SK-N-SH treated with all-trans-retinoic acid at 6 μM for 48 hours (cell line): Measurements from ENCODE around the gene GLP2R.

Experiments used
- BACH2 ChIP-seq: fragments of 250-450 bp; sonication (Bioruptor Pico); IDR thresholded peaks from 2 replicates; pipeline ENCODE4 v1.9.0; 2021; ENCODE audit warnings: mild to moderate bottlenecking, borderline replicate concordance
- ESRRG ChIP-seq: fragments of 250-450 bp; sonication (Bioruptor Pico); IDR thresholded peaks from 2 replicates; pipeline ENCODE4 v1.6.1; 2021; ENCODE audit warnings: mild to moderate bottlenecking
- GLIS3 ChIP-seq: fragments of 250-450 bp; sonication (Bioruptor Pico); IDR thresholded peaks from 2 replicates; pipeline ENCODE4 v1.5.0; 2020; ENCODE audit warnings: mild to moderate bottlenecking, moderate library complexity
- PPARA ChIP-seq: fragments of 250-450 bp; sonication (Bioruptor Pico); IDR thresholded peaks from 2 replicates; pipeline ENCODE4 v1.5.0; 2020; ENCODE audit warnings: mild to moderate bottlenecking, borderline replicate concordance
- RARB ChIP-seq: fragments of 250-450 bp; sonication (Bioruptor Pico); IDR thresholded peaks from 2 replicates; pipeline ENCODE4 v1.8.0; 2021; ENCODE audit warnings: mild to moderate bottlenecking, moderate library complexity
- ZFP3 ChIP-seq: fragments of 250-450 bp; sonication (Bioruptor Pico); IDR thresholded peaks from 2 replicates; pipeline ENCODE4 v1.5.0; 2020; ENCODE audit warnings: mild to moderate bottlenecking, moderate library complexity
- ZNF70 ChIP-seq: fragments of 450-650 bp; formaldehyde crosslinking; IDR thresholded peaks from 2 replicates; pipeline ENCODE4 v1.5.0; 2020; ENCODE audit warnings: mild to moderate bottlenecking, moderate library complexity
- TF ChIP-seq, protein P1 (sequence below): fragments of 250-450 bp; sonication (Bioruptor Pico); IDR thresholded peaks from 2 replicates; pipeline ENCODE4 v1.8.0; 2020; ENCODE audit warnings: mild to moderate bottlenecking, moderate library complexity, borderline replicate concordance

GRCh38 chr17:9845306-9845705 is 19.6 kb downstream of the GLP2R start:
- TF ChIP-seq, protein P1, sequence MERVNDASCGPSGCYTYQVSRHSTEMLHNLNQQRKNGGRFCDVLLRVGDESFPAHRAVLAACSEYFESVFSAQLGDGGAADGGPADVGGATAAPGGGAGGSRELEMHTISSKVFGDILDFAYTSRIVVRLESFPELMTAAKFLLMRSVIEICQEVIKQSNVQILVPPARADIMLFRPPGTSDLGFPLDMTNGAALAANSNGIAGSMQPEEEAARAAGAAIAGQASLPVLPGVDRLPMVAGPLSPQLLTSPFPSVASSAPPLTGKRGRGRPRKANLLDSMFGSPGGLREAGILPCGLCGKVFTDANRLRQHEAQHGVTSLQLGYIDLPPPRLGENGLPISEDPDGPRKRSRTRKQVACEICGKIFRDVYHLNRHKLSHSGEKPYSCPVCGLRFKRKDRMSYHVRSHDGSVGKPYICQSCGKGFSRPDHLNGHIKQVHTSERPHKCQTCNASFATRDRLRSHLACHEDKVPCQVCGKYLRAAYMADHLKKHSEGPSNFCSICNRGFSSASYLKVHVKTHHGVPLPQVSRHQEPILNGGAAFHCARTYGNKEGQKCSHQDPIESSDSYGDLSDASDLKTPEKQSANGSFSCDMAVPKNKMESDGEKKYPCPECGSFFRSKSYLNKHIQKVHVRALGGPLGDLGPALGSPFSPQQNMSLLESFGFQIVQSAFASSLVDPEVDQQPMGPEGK (CRISPR knock-in tag): no peak
- TF ChIP-seq PPARA (CRISPR knock-in tag) (no peak), ESRRG (CRISPR knock-in tag) (no peak), ZFP3 (no peak), GLIS3 (CRISPR knock-in tag) (no peak), RARB (CRISPR knock-in tag) (no peak), BACH2 (no peak), ZNF70 (CRISPR knock-in tag) (no peak)
